Skin of body (tissue), 2 donors: ENCODE results near the gene MAPRE3. TPM values are rescaled to one million over a fixed set of nuclear protein-coding genes. Genes with fewer than 3 reads are reported as not detected.
"Not testable (repeated sequence)": the region's sequence is repeated elsewhere in the genome, so short reads cannot be mapped to it uniquely, and the experiment has no call there.

ENCODE experiments used
- DNase-seq: peaks from one replicate; lab custom pipeline; 2025; lab: John Stamatoyannopoulos, UW
- total RNA-seq: library from RNA; depleted of rRNA; stranded (reverse); fragments of >200 nt; gene quantifications from one replicate; pipeline ENCODE4 v1.2.3, GENCODE V29; 2014

Gene MAPRE3
- 4.9 TPM for total RNA-seq

DNA sequence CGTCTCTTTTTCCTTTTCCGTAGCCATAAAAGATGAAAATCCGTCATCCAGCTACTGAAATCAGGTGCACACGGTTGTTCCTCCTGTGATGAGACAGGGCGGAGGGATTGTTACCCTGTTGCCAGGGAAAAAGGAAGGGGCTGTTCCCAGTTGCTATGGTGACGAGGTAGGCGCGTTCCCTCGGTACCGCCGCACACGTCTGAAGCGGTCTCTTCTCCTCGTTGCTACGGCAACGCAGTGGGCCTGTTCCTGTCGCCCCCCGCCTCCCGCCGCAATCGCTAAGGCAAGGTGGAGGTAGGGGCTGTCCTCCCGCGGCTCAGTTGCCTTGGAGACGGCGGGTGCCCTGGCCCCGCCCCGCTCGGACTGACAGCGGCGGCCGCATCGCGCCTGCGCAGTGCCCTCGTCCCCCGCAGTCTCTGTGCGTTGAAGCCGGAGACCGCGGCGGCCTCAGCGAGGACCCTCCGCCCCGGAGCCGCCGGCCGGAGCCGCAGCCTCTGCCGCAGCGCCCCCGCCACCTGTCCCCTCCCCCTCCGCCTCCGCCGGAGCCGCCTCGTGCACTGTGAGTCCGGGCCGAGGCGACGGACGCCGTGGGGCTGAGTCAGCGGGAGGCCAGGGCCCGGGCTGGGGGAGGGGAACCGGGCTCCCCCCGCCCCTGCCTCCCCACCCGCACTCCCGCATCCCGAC lies at the start of gene MAPRE3:
TSS of gene MAPRE3 (plus strand) at position 394 of the 684 bp plus-strand sequence. CDS start 51,582 bp downstream, outside the sequence.
- DNase-seq = peak; percentile 58

DNA sequence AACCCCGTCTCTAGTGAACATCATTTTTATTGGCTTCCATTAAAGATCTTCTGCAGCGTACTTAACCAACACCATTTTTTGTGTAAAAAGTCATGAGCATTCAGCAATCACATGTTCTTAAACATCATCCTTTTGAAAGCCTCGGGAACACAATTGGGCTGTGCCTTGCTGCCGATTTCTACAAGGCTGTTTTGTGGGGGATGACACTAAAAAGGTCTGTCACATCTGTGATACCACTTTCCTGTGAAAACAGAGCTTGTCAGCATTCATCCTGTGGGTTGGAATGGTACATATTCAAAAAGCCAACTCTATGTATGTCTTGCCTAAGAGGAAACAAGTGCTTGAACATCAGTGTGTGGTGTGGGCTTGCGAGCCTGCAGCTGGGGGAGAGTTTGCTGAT lies 49.1 kb upstream of the MAPRE3 start:
- no peak for DNase-seq

DNA sequence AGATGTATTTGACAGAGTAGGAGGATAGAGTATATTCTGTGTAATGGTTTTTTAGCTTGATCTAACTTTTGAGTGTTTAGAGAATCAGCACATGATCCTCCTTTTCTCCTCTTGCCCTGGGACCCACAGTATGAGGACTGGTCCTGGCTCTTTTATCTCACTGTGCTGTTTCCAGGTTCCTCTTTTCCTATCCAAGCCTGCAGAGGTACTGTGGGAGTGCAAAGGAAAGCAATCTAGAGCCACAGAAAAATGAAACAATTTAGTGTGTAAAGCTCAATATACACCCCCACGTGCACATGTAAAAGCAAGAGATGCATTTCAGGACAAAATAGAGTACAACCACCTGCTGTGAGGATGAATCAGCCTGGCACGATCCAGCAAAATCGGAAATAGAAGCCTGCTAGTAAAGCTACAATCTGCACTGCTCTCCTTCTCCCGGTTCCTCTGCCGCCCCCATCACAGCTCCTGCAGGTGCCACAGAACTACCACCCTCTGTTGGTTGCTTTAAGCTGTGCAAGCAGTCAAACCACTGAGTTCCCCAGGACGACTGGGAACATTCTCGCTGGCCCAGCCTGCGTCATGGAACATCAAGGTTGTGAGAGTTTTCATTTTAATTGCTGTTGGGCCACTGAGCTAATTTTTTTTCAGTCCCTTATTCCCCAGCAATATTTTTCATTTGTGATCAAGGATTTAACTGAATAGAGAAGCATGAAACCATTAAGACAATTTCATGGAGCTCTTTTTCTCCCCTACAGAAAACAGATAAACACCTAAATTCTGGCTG lies 47.8 kb upstream of the MAPRE3 start:
- no peak for DNase-seq

DNA sequence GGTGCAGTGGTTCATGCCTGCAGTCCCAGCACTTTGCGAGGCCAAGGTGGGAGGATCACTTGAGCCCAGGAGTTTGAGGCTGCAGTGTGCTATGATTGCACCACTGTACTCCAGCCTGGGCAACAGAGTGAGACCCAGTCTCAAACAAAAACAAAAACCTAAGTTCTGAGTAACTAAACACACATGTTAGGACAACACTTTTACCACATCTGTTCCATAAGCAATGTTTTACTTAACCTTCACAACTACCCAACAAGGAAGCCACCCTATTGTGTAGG lies 47.3 kb upstream of the MAPRE3 start:
- DNase-seq = not testable (repeated sequence)

DNA sequence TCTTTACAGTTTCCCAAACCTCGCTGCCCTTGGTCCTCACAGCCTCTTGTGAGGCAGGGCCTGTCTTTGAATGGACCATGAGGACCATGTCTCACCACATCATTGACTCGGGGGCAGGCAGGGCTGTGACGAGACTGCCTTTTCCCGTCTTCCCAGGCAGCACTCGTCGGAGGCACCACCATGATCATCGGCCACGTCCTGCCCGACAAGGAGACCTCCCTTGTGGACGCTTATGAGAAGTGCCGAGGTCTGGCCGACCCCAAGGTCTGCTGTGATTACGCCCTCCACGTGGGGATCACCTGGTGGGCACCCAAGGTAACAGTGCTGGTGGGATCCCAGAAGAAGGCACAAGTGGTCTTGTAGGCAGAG lies 45.7 kb upstream of the MAPRE3 start:
- no peak for DNase-seq

DNA sequence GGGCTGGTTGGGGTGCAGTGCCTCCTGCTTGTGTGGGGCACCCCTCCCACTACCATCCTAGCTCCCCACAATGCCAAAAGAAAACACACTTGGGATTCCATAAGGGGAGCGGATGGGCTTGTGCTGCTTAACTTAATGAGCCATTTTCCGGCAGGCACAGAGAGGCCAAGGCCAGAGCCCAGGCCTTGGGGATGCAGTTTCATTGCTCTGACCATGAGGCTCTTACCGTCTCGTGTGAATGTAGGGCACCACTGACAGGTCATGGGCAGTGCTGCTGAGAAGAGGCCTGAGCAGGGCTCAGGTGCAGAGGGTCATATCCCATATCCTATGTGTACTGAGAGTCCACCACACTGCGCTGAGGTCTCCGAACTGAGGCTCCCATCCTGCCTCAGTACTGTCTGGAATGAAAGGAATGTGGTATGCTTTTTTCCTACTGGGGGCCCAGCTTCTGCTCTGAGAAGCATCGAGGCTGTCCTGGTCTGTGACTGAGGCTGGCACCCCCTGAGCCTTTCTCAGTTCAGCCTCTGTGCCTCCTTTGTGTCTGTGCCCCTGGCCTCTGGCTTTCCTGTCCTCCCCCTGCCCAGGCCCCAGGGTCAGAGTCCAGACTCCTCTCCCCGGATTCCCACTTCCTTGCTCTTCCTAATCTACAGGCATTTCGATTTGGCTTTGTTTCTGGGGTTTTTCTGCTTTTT lies 45.2 kb upstream of the MAPRE3 start:
- no peak for DNase-seq

DNA sequence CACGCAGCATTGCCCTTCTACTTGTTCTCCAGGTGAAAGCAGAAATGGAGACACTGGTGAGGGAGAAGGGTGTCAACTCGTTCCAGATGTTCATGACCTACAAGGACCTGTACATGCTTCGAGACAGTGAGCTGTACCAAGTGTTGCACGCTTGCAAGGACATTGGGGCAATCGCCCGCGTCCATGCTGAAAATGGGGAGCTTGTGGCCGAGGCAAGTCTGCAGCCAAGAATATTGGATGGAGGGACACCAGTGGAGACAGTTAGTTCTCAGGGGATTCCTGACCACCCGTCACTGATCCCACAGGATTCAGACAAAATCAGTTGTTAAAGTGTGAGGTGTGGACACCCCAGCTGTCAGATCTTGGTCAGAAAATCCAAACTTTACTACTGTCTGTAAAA lies 43.2 kb upstream of the MAPRE3 start:
- DNase-seq = no peak

DNA sequence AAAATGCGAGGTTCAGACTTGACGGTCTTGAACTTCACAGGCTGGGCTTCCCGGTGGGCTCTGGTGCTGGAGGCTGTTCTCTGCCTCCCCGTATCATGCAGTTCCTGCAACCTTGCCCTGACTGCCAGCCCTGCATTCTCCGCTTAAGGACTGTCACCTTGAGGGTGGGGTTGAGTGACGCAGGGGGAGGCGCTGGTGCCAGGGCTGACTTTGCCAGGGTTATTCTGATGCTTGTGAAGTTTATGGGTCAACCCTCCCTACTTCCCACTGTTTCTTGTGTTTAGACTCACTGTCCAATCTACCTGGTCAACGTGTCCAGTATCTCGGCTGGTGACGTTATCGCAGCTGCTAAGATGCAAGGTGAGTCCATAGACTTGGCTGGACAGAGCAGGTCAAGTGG lies 37.5 kb upstream of the MAPRE3 start:
- no peak for DNase-seq

DNA sequence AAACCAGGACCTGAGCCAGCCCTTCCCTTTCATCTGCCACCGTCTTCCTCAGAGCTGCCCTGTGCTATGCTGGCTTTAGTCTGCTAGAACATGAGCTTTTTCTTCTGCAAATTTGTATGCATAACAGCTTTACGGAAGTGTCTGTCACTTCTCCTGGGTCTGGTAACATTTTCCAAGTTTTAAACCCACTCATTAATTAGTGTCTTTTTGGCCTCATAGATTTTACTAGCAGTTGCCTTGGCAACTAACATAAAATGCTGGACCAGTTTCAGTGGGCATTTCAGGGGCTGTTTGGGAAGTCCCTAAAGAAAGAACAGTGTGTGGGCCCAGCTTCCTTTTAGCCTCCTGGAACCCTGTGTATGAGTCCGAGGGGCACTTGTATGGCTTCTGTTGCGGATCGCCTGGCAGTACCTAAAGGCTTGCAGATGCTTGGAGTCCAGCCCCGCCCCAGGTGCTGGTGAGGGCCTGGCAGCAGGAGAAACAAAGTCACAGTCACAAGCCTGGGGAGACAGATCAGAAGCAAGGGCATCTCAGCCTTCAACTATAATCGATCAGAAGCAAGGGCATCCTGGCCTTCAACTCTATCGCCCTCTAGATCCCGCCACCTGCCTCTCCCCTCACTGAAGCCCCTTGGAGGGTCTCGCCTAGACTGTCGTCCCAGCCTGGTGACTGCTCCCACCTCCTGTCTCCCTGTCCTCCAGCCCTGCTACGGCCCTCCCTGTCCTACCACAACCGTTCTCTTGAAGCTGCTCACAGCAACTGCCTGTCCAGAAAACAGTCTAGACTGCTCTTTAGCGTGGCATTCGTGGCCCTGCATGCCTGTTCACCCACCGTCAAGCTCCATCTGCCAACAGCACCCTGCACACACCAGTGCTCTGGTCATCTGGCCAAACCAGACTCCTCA lies 36.8 kb upstream of the MAPRE3 start:
- DNase-seq = no peak

DNA sequence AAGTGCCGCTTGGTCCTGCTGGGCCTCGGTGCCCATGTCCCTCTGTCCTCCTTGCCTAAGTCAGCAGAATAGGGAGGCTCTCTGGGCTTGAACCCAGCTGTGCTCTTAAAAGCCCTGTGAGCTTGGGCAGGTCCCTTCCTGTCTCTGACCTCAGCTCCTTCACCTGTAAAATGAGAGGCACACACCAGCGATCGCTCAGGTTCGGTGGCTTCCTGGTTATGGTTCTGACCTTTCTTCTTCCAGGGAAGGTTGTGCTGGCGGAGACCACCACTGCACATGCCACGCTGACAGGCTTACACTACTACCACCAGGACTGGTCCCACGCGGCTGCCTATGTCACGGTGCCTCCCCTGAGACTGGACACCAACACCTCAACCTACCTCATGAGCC lies 36.1 kb upstream of the MAPRE3 start:
- no peak for DNase-seq

DNA sequence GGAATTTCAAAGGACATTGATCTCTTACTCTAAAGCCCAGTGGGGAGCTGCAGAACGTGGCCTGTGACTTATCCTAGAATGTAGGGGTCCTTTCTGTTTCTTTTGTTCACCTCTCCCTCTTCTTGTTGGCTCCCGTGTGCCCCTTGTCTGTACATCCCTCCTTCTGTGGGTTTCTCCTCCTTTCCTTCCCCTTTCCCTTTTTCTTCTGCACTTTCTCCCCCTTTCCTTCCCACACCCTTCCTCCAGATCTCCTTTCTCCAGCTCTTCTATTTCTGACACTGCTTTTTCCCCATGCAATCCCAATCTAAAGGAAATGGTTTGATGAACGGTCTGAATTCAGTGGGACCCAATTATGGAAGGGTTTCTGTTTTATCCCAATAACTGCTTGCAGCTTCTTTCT lies 35.5 kb upstream of the MAPRE3 start:
- DNase-seq = no peak

DNA sequence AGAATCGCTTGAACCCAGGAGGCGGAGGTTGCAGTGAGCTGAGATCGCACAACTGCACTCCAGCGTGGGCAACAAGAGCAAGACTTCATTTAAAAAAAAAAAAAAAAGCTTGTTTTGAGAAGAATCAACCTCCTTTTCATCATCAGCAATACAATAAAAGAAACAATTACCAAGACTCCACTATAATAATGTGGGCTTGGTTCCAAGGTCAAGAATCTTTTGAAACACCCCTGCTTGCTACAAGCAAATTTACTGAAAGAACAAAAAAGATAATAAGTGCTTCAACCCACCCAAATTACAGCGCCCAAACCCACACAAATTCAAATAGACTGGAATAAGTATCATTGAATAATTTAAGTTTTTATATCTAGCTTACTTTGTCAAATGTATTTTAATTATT lies 33.6 kb upstream of the MAPRE3 start:
- DNase-seq = no peak

DNA sequence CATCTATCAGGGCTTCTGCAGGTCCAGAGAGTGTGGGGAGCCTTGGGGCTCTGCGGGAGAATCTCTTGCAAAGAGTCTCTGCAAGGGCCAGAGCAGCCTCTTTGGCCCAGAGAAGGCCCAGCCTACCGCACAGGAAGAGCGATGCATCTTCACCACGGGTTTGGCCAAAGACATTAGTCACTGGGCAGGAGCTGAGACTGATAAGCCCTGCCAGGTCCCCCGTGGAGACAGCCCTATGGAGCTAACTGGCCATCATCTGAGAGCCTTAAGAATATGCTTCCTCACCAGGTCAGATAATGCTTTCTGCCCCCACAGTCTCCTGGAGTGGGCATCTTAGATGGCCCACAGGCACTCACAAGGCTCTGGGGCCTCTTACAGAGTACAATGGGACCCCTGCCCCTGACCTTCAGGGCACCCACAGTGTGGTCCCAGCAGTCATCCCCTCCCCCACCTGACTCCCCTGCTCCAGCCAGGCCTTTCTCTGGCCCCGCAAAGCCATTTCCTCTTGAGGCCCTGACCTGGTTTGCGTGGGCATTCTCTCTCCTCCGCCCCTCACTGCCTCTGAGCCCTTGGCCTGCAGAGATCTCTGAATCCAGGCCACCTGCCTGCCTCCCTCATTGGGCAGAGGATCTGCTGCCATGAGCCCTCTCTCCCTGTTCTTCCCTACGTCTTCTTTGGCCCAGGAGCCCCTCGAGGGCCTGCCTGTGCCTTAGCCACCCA lies 31.9 kb upstream of the MAPRE3 start:
- no peak for DNase-seq

DNA sequence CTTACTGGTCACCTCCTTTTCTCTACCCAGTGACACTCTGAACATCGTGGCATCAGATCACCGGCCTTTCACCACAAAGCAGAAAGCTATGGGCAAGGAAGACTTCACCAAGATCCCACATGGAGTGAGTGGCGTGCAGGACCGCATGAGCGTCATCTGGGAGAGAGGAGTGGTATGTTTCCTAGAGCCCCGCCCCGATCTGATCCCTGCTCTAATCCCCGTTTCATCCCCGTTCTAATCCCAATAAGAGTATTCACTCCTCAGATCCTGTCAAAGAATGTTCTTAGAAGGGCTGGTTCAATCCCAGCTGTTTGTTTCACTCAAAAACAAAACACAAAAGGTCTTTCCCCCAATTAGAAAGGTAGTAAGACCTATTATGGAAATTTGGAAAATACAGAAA lies 30.4 kb upstream of the MAPRE3 start:
- no peak for DNase-seq

DNA sequence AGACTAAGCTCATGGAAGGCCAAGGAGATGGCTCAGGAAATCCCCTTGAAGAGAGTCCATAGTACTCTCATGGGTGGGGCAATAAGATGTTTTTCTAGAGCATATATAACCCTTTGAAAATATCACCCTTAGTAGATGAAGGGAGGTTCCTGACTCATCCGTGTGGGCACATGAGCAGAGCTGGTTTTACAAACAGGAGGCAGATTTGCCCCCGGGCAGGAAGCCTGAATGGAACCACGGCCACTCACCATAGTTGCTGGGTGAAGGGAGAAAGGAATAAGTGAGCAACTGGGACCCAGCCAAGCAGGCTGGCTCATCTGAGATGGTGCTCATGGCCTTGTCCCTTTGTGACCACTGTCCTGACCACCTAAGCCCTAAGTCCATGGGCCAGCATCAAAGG lies 29.0 kb upstream of the MAPRE3 start:
- DNase-seq = no peak

DNA sequence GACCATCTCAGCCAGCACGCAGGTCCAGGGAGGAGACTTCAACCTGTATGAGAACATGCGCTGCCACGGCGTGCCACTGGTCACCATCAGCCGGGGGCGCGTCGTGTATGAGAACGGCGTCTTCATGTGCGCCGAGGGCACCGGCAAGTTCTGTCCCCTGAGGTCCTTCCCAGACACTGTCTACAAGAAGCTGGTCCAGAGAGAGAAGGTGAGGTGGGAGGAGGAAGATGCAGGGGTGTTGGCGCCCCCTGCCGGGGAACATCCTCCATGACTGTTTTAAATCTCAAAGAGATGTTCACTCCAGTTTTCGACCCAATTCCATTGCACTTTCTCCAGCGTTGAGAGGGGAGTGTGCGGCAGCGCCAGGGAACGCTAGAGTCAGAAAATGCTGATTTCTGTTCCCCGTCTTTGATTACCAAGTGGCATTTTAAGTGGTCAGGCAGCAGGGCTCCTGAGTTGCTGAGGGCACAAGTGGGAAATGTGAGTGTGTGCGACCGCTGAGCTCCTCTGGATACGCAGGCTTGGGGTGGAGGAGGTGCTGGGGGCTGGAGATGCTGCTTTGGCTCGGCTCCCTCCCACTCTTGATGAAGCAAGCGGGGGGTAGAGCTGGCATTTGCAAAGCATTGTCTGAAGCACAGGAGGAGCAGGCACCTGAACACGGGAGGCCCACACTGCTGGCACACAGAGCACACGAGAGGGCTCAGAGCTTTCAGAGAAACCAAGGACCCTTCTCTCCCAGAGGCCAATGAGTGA lies 27.7 kb upstream of the MAPRE3 start:
- DNase-seq = peak; percentile 12

DNA sequence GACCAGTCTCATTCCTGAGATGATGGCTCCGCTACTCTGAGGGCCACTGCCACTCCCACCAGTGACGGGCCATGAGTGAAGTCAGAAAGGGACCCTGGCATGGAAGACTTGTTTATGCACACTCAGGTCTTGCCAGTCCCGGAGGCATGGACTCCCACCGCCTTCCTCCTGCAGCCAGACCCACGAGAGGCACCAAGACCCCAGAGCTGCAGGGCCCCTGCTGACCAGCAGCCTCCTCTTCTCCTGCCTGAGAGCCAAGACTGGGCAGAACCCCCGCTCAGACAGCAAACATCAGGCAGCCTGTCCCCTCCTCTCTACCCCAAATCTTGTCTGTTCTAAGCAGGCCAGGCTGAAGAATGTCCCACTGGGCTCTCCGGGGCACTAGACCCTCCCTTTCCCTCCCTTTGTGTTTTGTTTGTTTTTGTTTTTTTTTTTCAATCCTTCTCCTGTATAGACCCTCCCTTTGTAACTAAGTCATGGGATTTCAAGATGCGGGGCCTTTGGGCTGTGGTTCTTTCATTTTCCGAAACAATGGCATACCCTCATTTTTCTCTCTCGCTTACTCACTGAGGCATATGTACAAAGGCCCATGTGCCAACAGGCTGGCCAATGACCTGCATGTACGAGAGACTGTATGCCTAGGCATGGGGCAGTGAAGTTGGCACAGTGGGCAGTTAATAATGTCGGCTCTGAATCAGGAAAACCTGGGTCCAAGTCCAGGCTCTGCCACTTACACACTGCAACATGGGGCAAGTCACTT lies 24.3 kb upstream of the MAPRE3 start:
- no peak for DNase-seq

DNA sequence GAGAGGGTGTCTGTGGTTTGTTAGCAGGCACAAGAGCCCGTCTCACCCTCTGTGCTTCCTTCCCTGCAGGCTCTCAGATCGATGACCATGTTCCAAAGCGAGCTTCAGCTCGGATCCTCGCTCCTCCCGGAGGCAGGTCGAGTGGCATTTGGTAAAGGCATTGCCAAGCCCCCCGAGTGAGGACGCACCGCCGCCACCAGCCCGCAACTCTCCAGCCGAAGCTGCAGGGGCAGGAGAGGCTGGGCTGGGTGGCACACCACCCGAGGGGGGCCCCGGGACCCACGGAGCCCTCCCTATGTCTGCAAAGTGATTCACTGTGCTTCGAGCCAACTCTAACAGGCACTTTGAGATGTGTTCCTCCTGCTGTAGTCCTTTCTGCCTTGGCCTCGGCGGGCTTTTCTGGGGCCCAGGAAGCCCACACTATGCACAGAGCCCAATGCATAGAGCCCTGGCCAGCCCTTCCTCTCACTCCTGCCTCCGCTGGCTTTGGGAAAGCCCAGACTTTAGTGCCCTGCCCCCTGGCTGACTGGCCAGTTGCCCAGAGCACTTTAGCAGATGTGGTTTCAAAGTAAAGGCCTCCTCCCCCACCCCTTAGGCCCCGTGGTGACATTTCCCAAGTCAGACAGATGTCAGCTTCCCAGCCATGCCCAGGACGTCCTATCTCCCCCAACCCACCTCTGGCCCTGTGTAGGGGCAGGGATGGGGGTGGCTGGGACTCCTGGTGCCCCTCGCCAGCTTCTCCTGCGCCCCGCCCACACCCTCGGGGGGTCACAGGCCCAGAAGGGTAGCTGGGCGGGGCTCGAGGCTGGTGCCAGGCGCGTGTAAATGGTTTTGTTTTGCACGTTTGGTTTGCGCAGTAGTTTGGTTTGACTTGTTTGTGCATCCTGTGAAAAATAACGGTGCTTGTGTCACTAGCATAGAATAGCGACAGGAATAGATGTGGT lies 23.3 kb upstream of the MAPRE3 start:
- no peak for DNase-seq
